HepG2 (cell line): Measurements from ENCODE around the gene NFATC1. TPM values are rescaled to one million over a fixed set of nuclear protein-coding genes. Genes with fewer than 3 reads are reported as not detected.

Experiments used
- ATAC-seq: fragments of 200-7000 bp; cut with Tn5 transposase; 3 replicates; pipeline ENCODE4 v1.9.1; 2020; ENCODE audit warnings: mild to moderate bottlenecking, moderate library complexity
- BruUV-seq: library from RNA; stranded (reverse); fragments of 400-500 nt; replicated peaks from 2 replicates; lab custom pipeline; 2021; lab: Mats Ljungman, UMichigan
- CTCF ChIA-PET: fragments of 300-600 bp; formaldehyde crosslinking; extraction: SDS; loops from one replicate; lab custom pipeline; 2021; ENCODE audit warnings: low total read pairs, inconsistent platforms, low intra/inter-chr PET ratio; lab: Yijun Ruan, JAX
- POLR2A ChIA-PET: fragments of 350-600 bp; sonication (Branson Sonifier 250); formaldehyde crosslinking; loops from one replicate; lab custom pipeline; 2020; ENCODE audit warnings: antibody characterized with exemption, inconsistent platforms; lab: Yijun Ruan, JAX
- DNase-seq: peaks from one replicate; pipeline ENCODE4 v3.0.0-alpha.2; 2015; ENCODE audit warnings: low spot score
- FAIRE-seq: peaks from 3 replicates; lab custom pipeline; 2011; peaks lifted over from hg19 to GRCh38; lab: Jason Lieb, UNC
- H2AFZ ChIP-seq: one replicate; pipeline ENCODE4 v1.6.1; 2011; ENCODE audit warnings: low read length, inconsistent platforms
- H3K27ac ChIP-seq: fragments of 300-600 bp; 3 replicates; pipeline ENCODE4 v1.8.0; 2011; ENCODE audit warnings: mixed run types, mild to moderate bottlenecking, mixed read lengths, low read length, inconsistent platforms; ENCODE audit not compliant: insufficient read depth; ENCODE audit errors: extremely low read length
- H3K27me3 ChIP-seq, 2 experiments: fragments of 200-600 bp in 1 of 2; 2 replicates in 1 of 2; 3 replicates in 1 of 2; pipeline versions ENCODE4 v1.6.0 to v1.8.0; 2011; ENCODE audit warnings: low read length in 2 of 2, mild to moderate bottlenecking in 2 of 2, moderate library complexity in 2 of 2, inconsistent platforms in 1 of 2; ENCODE audit not compliant: insufficient read depth in 2 of 2, control insufficient read depth in 1 of 2
- H3K36me3 ChIP-seq, 2 experiments: fragments of 200-600 bp in 1 of 2; replicated peaks in 1 of 2; 2 replicates in 1 of 2; 3 replicates in 1 of 2; pipeline versions ENCODE4 v1.5.1 to v1.8.0; 2011; ENCODE audit warnings: low read length in 2 of 2, inconsistent platforms in 1 of 2; ENCODE audit not compliant: insufficient read depth in 2 of 2, control insufficient read depth in 1 of 2
- H3K4me1 ChIP-seq: 2 replicates; pipeline ENCODE4 v1.5.1; 2012; ENCODE audit warnings: low read length, inconsistent platforms; ENCODE audit not compliant: insufficient read depth
- H3K4me2 ChIP-seq: 2 replicates; pipeline ENCODE4 v1.6.0; 2011; ENCODE audit warnings: low read depth, low read length, inconsistent platforms
- H3K4me3 ChIP-seq, 3 experiments: fragments of 200-600 bp in 1 of 3; sonication (generic), shearing (Covaris generic) in 1 of 3; replicated peaks in 1 of 3; 2 replicates each; pipeline ENCODE4 v1.5.1; 2011 to 2016; ENCODE audit warnings: low read length in 3 of 3, inconsistent platforms in 2 of 3, low read depth in 2 of 3, mild to moderate bottlenecking in 2 of 3, control low read depth in 1 of 3, mixed read lengths in 1 of 3; ENCODE audit not compliant: insufficient read depth in 1 of 3
- H3K79me2 ChIP-seq: one replicate; pipeline ENCODE4 v1.6.1; 2011; ENCODE audit warnings: low read length, inconsistent platforms; ENCODE audit not compliant: insufficient read depth
- H3K9ac ChIP-seq: 2 replicates; pipeline ENCODE4 v1.6.0; 2011; ENCODE audit warnings: mild to moderate bottlenecking, low read depth, low read length, inconsistent platforms; ENCODE audit not compliant: insufficient read depth
- H3K9me3 ChIP-seq: 2 replicates; pipeline ENCODE4 v1.5.1; 2012; ENCODE audit warnings: mild to moderate bottlenecking, low read length
- H4K20me1 ChIP-seq: 2 replicates; pipeline ENCODE4 v1.6.0; 2011; ENCODE audit warnings: inconsistent platforms, mild to moderate bottlenecking, low read length, moderate library complexity; ENCODE audit not compliant: insufficient read depth
- ATRX ChIP-seq: sonication (generic); formaldehyde crosslinking; IDR thresholded peaks from 2 replicates; pipeline ENCODE4 v1.4.0; 2020; ENCODE audit warnings: missing genetic modification reagents, borderline replicate concordance
- CTCF ChIP-seq: sonication (generic); formaldehyde crosslinking; IDR thresholded peaks from 2 replicates; pipeline ENCODE4 v1.5.0; 2020; ENCODE audit warnings: mild to moderate bottlenecking, missing genetic modification reagents, moderate library complexity
- DDIT3 ChIP-seq: sonication (generic); formaldehyde crosslinking; IDR thresholded peaks from 2 replicates; pipeline ENCODE4 v1.4.0; 2020; ENCODE audit warnings: mild to moderate bottlenecking, missing genetic modification reagents
- NFRKB ChIP-seq: fragments of 450-650 bp; IDR thresholded peaks from 2 replicates; pipeline ENCODE4 v1.6.1; 2017
- RARG ChIP-seq: sonication (generic); formaldehyde crosslinking; IDR thresholded peaks from 2 replicates; pipeline ENCODE4 v1.4.0; 2020; ENCODE audit warnings: low read depth, mild to moderate bottlenecking, missing genetic modification reagents
- TFE3 ChIP-seq: IDR thresholded peaks from 2 replicates; pipeline ENCODE4 v1.6.1; 2016
- ZFAT ChIP-seq: sonication (generic); formaldehyde crosslinking; conservative IDR thresholded peaks from 2 replicates; pipeline ENCODE4 v1.8.1; 2023; ENCODE audit warnings: missing genetic modification reagents, inconsistent platforms
- ZMYM4 ChIP-seq: sonication (generic); formaldehyde crosslinking; IDR thresholded peaks from 2 replicates; pipeline ENCODE4 v1.8.1; 2023; ENCODE audit warnings: mild to moderate bottlenecking, missing genetic modification reagents
- ZNF142 ChIP-seq: sonication (generic); formaldehyde crosslinking; IDR thresholded peaks from 2 replicates; pipeline ENCODE4 v1.4.0; 2020; ENCODE audit warnings: missing genetic modification reagents
- ZNF234 ChIP-seq: sonication (generic); formaldehyde crosslinking; conservative IDR thresholded peaks from 2 replicates; pipeline ENCODE4 v1.5.1; 2020; ENCODE audit warnings: mild to moderate bottlenecking, missing genetic modification reagents
- ZNF776 ChIP-seq: sonication (generic); formaldehyde crosslinking; IDR thresholded peaks from 2 replicates; pipeline ENCODE4 v1.4.0; 2020; ENCODE audit warnings: mild to moderate bottlenecking, missing genetic modification reagents
- ZNF790 ChIP-seq: sonication (generic); formaldehyde crosslinking; IDR thresholded peaks from 2 replicates; pipeline ENCODE4 v1.8.0; 2022; ENCODE audit warnings: missing genetic modification reagents, mild to moderate bottlenecking, borderline replicate concordance
- WGBS: methylation state at CpG from one replicate; pipeline ENCODE4 v1.1.6; 2017; ENCODE audit warnings: low lambda C conversion rate; 5-methylcytosine and 5-hydroxymethylcytosine counted together
- in situ Hi-C: cut with HindIII; loops from 2 replicates; pipeline ENCODE4 v1.10.0; 2017; ENCODE audit warnings: low pct_unique_long_range_greater_than_20kb; ENCODE audit not compliant: extremely low pct_ligation_motif_present
- intact Hi-C: fragments of 100-400 bp; cut with micrococcal nuclease; formaldehyde crosslinking; loops from one replicate; pipeline ENCODE4 v1.10.0; 2022; ENCODE audit not compliant: unreplicated experiment
- polyA plus RNA-seq, 8 experiments: library from polyadenylated mRNA; depleted of rRNA in 3 of 8; stranded (reverse) in 7 of 8; unstranded in 1 of 8; fragments of >200 nt; fragmentation: Illumina TruSeq in 4 of 8; extraction: Trizol in 4 of 8; gene quantifications; 2 replicates each; pipeline versions ENCODE4 v1.2.1 to v1.2.3, GENCODE V29; 2011 to 2016; ENCODE audit warnings: low read depth in 4 of 8, missing spikeins in 1 of 8, mixed read lengths in 1 of 8; ENCODE audit not compliant: insufficient read depth in 1 of 8
- total RNA-seq, 5 experiments: library from RNA; depleted of rRNA; stranded (reverse); fragments of >200 nt; fragmentation: Illumina TruSeq; extraction: Trizol; gene quantifications; 2 replicates each; pipeline ENCODE4 v1.2.3, GENCODE V29; 2016; ENCODE audit warnings: low read depth in 1 of 5

Gene NFATC1
- total and polyA plus RNA-seq, 2 of the 13 experiments (the other 11 are each of a cell fraction or from before 2014, with no cell fraction given), result not detected

- no peak for TF ChIP-seq TFE3 (CRISPR knock-in tag)
These were observed 75.9 kb downstream of the NFATC1 start (continued) for GRCh38 chr18:79471597-79471996.

GRCh38 chr18:79472176-79472575 lies 76.4 kb downstream of the NFATC1 start:
- in situ Hi-C loops, result no loop called here
- H3K36me3 ChIP-seq, result no peaks in the 10 kb centered on the region
- DNase-seq, result no peak
- H3K4me1 ChIP-seq, result peaks cover 8% of the 10 kb centered on the region
- H3K4me2 ChIP-seq, result no peak overlapping the region
- peaks cover 7 to 50% of the 10 kb centered on the region in 2 experiments for H3K27me3 ChIP-seq
- H4K20me1 ChIP-seq, result no peaks in the 10 kb centered on the region
- no peak for TF ChIP-seq ZNF776 (CRISPR knock-in tag)
- TF ChIP-seq RARG, result no peak
- no peak for TF ChIP-seq ZNF790
- no peak for TF ChIP-seq ZMYM4 (CRISPR knock-in tag)
- TF ChIP-seq ZNF142 (CRISPR knock-in tag), result no peak
- no peak for TF ChIP-seq ZFAT (CRISPR knock-in tag)
- no peak for TF ChIP-seq ZNF234 (CRISPR knock-in tag)
- TF ChIP-seq NFRKB, result no peak
- TF ChIP-seq CTCF, result no peak
- TF ChIP-seq DDIT3, result no peak
- no peak for TF ChIP-seq ATRX
- FAIRE-seq, result no peak
- H3K79me2 ChIP-seq, result no peaks in the 10 kb centered on the region
- CTCF ChIA-PET, result no interaction called here
- peaks cover 4% of the 10 kb centered on the region; the same call in 1 of the 2 replicates for H3K9me3 ChIP-seq
- no peak overlapping the region for H2AFZ ChIP-seq
- POLR2A ChIA-PET, result no interaction called here
- H3K9ac ChIP-seq, result no peak overlapping the region
- no peak overlapping the region for H3K4me3 ChIP-seq
- no peak for ATAC-seq
- WGBS, result 21% methylated on average over 4 of the region's 10 CpGs
- no TSS peak for BruUV-seq
- intact Hi-C loops, result no loop called here
- no peak overlapping the region for H3K27ac ChIP-seq
